Right lobe of liver (tissue), 6 donors: ENCODE measurements around the gene NFATC1. TPM values are rescaled to one million over a fixed set of nuclear protein-coding genes. Genes with fewer than 3 reads are reported as not detected.

Source experiments
- ATAC-seq, 4 donors: fragments of 200-7000 bp; cut with Tn5 transposase; one replicate each; pipeline ENCODE4 v1.9.1; 2020; ENCODE audit warnings: mild to moderate bottlenecking in 4 of 4, moderate library complexity in 4 of 4
- DNase-seq, 3 donors: peaks; one replicate each; pipeline ENCODE4 v3.0.0-alpha.2; 2020
- H3K27ac ChIP-seq, 3 donors: fragments of 200-600 bp; one replicate each; pipeline ENCODE4 v1.8.0; 2022
- H3K27me3 ChIP-seq, 2 donors: fragments of 200-600 bp; one replicate each; pipeline ENCODE4 v1.8.0; 2022
- H3K36me3 ChIP-seq, 4 donors: fragments of 200-600 bp; sonication (generic) in 1 of 4; one replicate each; pipeline versions ENCODE4 v1.5.1 to v1.8.0; 2017 to 2022; ENCODE audit warnings: control low read depth in 1 of 4
- H3K4me1 ChIP-seq, 4 donors: fragments of 200-600 bp; sonication (generic) in 1 of 4; one replicate each; pipeline versions ENCODE4 v1.5.1 to v1.8.0; 2017 to 2022; ENCODE audit warnings: control low read depth in 1 of 4
- H3K4me3 ChIP-seq, 3 donors: fragments of 200-600 bp; one replicate each; pipeline ENCODE4 v1.8.0; 2022
- H3K9me3 ChIP-seq, 4 donors: fragments of 200-600 bp; sonication (generic) in 1 of 4; one replicate each; pipeline versions ENCODE4 v1.5.1 to v1.8.0; 2017 to 2022; ENCODE audit warnings: control low read depth in 1 of 4
- POLR2A ChIP-seq: fragments of 450-650 bp; IDR thresholded peaks from one replicate; pipeline ENCODE4 v1.6.1; 2017; ENCODE audit warnings: antibody characterized with exemption, mild to moderate bottlenecking
- WGBS: methylation state at CpG from one replicate; pipeline ENCODE4 v1.1.6; 2018; ENCODE audit warnings: low coverage, low lambda C conversion rate; ENCODE audit not compliant: insufficient coverage; ENCODE audit errors: missing lambda C conversion rate; 5-methylcytosine and 5-hydroxymethylcytosine counted together
- intact Hi-C, 2 donors: fragments of 100-400 bp; cut with DNase I; formaldehyde crosslinking; loops; one replicate each; pipeline versions ENCODE4 v1.11.2 to v1.14.1; 2022
- total RNA-seq, 6 experiments: library from RNA; depleted of rRNA in 2 of 6; stranded (reverse); fragments of >200 nt in 2 of 6; fragmentation: NEBNext Ultra II Directional in 3 of 6; extraction: Animal tissue kit (Norgen Biotek cat#: 25700) in 3 of 6; gene quantifications; one replicate each; pipeline versions ENCODE4 v1.1.0 to v1.2.4, GENCODE V29; 2016 to 2023
- TF ChIP-seq, protein P1 (sequence below), 4 donors: fragments of 200-600 bp in 3 of 4; fragments of 450-650 bp in 1 of 4; IDR thresholded peaks; one replicate each; pipeline versions ENCODE4 v1.5.1 to v1.8.0; 2016 to 2022; ENCODE audit warnings: antibody characterized with exemption in 4 of 4, mild to moderate bottlenecking in 2 of 4
- donor health status: DM: no; HTN: yes; CAD: no.
- donor health status: DM: no; HTN: no; CAD: no.
- donor health status: DM: no; HTN: no; CAD: no.
- donor health status: DM: no; HTN: yes; CAD: no.
- donor health status: DM: no; HTN: yes; CAD: no.

Gene NFATC1
- total RNA-seq, 6 experiments from 2014 or later = 1.00 to 4.3 (median 2.9) TPM

DNA sequence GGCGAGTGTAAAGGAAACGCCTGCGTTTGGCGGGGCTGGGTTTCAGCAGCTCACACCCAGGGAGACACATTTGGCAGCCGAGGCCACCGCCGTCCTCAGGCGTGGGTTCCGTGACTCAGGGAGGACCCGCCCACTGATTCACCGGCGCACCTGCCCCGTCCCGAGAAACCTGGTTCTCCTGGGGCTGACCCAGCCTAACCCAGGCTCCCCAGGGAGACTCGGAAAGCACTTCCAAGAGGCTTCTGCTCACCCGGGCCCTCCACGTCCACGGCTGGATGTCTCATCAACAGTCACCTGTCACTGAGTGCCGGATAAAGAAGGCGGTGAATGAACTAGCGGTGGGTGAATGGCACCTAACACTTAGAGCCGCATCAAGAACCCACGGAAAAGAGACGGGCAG is 157.4 kb downstream of the NFATC1 start:
- Histone ChIP-seq H3K4me1 (no peaks in the 10 kb centered on the region), H3K4me3 (no peak overlapping the region), H3K9me3 (no peaks in the 10 kb centered on the region), H3K27me3 (no peaks in the 10 kb centered on the region), H3K27ac (no peak overlapping the region), H3K36me3 (no peaks in the 10 kb centered on the region)
- DNase-seq (no peak), ATAC-seq (no peak)
- intact Hi-C loops = no loop called here
- WGBS = 80% methylated on average over 2 of the region's 24 CpGs
- TF ChIP-seq, protein P1, sequence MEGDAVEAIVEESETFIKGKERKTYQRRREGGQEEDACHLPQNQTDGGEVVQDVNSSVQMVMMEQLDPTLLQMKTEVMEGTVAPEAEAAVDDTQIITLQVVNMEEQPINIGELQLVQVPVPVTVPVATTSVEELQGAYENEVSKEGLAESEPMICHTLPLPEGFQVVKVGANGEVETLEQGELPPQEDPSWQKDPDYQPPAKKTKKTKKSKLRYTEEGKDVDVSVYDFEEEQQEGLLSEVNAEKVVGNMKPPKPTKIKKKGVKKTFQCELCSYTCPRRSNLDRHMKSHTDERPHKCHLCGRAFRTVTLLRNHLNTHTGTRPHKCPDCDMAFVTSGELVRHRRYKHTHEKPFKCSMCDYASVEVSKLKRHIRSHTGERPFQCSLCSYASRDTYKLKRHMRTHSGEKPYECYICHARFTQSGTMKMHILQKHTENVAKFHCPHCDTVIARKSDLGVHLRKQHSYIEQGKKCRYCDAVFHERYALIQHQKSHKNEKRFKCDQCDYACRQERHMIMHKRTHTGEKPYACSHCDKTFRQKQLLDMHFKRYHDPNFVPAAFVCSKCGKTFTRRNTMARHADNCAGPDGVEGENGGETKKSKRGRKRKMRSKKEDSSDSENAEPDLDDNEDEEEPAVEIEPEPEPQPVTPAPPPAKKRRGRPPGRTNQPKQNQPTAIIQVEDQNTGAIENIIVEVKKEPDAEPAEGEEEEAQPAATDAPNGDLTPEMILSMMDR (IDR thresholded peaks at IDR 0.05) = no peak
- no peak for TF ChIP-seq POLR2A

- intact Hi-C loops = no loop called here
- no peak overlapping the region for H3K4me3 ChIP-seq
- H3K9me3 ChIP-seq = no peaks in the 10 kb centered on the region
- no peak overlapping the region for H3K27ac ChIP-seq
- H3K27me3 ChIP-seq = no peaks in the 10 kb centered on the region
- H3K4me1 ChIP-seq = no peaks in the 10 kb centered on the region
- ATAC-seq (no peak), DNase-seq (peak in 1 of 3 donors; percentile 31)
- TF ChIP-seq, protein P1 (IDR thresholded peaks at IDR 0.05) = no peak
- no peak for TF ChIP-seq POLR2A
- no peaks in the 10 kb centered on the region for H3K36me3 ChIP-seq
- WGBS = 78% methylated on average over 5 of the region's 25 CpGs
These were observed 158.0 kb downstream of the NFATC1 start for GRCh38 chr18:79553696-79554095.

- DNase-seq (no peak), ATAC-seq (no peak)
- H3K27ac ChIP-seq = no peak overlapping the region
- H3K4me1 ChIP-seq = no peaks in the 10 kb centered on the region
- H3K36me3 ChIP-seq = no peaks in the 10 kb centered on the region
- no peak for TF ChIP-seq POLR2A
- intact Hi-C loops = no loop called here
- H3K4me3 ChIP-seq = no peak overlapping the region
- no peaks in the 10 kb centered on the region for H3K27me3 ChIP-seq
- H3K9me3 ChIP-seq = no peaks in the 10 kb centered on the region
- WGBS = 73% methylated on average over 12 of the region's 13 CpGs
These were observed 158.6 kb downstream of the NFATC1 start for GRCh38 chr18:79554321-79554720.

DNA sequence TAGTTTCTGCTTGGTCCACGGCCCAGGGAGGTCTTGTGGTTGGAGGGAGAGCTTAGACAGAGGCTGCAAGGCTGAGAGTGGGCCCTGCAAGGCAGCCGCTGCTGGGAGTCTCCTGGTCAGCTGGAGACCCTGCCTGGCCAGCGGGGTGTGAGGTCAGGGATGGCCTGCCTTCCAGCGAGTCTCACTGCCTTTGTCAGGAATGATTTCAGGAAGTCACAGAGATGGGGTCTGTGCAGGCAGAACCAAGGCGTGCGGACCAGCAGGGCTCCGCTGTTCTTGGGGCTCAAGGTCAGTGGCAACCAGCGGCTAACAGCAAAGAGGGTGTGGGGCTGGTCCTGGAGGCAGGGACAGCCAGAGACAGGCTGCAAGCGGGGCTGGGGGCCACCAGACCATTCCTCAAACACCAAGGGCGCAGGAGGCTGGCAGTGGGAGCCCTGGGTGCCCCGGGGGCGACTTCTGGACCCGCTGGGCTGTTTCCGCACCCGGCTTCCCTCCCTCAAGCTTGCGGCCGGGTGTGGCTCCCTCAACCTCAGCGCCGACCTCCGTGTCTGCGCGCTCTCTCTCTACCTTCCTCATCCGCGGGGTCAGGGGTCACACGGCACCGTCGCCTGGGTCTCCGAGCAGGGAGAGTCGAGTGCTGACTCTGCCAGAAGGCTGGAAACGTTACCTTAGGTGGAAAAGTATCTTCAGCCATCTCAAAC is 159.4 kb downstream of the NFATC1 start:
- intact Hi-C loops = no loop called here
- Histone ChIP-seq H3K27me3 (no peaks in the 10 kb centered on the region), H3K27ac (no peak overlapping the region), H3K36me3 (no peaks in the 10 kb centered on the region), H3K4me1 (no peaks in the 10 kb centered on the region), H3K4me3 (no peak overlapping the region), H3K9me3 (no peaks in the 10 kb centered on the region)
- DNase-seq (peak in 1 of 3 donors; percentile 43), ATAC-seq (no peak)
- 57% methylated on average over 3 of the region's 30 CpGs for WGBS
- no peak for TF ChIP-seq POLR2A
- TF ChIP-seq, protein P1 (IDR thresholded peaks at IDR 0.05) = no peak

DNA sequence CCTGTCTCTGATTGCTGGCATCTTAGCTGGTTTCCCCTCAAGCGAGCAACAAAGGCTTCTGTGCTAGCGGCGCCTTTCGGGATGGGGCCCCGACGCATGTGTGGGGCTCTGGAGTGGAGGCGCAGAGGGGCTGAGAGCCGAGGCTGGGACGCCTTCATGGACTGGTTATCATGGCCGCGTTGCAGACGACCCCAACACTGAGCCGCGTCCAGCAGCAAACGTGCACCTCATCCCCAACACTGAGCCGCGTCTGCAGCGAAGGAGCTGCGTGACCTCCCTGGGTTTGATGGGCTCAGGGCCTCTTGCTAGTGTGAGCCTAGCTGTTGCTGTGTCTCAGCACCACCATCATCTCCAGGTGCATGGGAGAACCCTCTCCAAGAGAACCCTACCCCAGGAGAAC is 160.2 kb downstream of the NFATC1 start:
- no peak overlapping the region for H3K27ac ChIP-seq

More for the DNA sequence above, 160.2 kb downstream of the NFATC1 start:
- Histone ChIP-seq H3K4me3 (no peak overlapping the region), H3K9me3 (no peaks in the 10 kb centered on the region), H3K36me3 (no peaks in the 10 kb centered on the region), H3K27me3 (no peaks in the 10 kb centered on the region), H3K4me1 (no peaks in the 10 kb centered on the region)
- intact Hi-C loops = no loop called here
- 93% methylated on average over 3 of the region's 19 CpGs for WGBS
- ATAC-seq = no peak
- TF ChIP-seq, protein P1 (IDR thresholded peaks at IDR 0.05) = no peak
- no peak for TF ChIP-seq POLR2A
- peak in 1 of 3 donors; percentile 40 for DNase-seq
